NCI-H2227 (cell line): Measurements from ENCODE around the gene TSC1.

Source experiments
- DNase-seq: peaks from one replicate; lab custom pipeline; 2025; ENCODE audit not compliant: unreplicated experiment; lab: John Stamatoyannopoulos, UW

TSC1 gene

DNA sequence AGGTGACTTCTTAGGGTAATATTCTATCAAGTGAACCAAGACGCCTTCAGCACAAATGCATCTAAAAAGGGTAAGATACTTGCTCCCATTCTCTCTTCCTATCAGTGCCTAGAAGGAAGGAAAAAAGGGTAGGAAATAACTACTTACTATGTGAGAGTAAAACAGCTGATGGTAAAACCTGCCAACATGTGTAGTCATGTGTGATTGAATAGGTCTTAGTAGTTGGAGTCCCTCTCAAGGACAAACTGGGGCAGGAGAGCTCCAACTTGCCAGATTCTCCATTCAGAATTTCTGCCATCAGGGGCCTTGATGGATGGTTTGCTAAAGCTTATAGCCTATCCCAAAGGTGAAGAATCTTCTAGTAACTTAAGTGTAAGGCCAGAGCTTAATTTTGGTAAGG, 5.2 kb downstream of the TSC1 start:
- DNase-seq: no peak

DNA sequence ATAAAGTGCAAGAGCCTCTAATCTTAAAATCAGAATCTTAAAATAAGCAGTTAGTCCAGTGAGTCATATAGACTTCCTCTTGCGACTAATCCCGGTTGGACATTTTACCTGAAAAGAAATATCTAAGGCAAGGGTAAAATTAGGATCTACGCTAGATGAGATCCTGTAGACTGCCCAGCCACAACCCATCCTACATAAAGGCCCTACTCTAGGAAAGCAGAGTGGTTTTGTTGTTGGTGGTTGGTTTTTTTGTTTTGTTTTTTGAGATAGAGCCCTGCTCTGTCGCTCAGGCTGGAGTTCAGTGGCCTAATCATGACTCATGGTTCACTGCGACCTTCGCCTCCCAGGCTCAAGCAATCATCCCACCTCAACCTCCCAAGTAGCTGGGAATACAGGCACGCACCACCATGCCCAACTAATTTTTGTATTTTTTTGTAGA, 6.9 kb downstream of the TSC1 start:
- DNase-seq: no peak

DNA sequence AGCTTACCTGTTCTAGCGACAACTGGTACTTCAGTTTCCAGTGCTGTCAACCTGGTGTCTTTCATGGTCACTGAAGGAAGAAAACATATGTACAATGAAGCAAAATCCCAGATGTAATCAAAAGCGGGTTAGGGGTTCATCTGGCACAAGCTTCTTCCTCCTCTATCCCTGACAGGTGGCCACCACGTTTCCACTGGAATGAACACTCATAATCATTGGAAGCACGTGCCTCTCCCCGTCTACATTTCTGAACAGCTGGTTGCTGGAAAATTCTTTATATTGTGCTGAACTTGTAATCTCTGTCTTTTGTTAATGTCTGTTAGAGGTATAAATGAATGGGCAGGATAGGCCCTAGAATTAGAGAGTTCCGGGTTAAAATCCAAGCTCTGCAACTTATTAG, 9.4 kb downstream of the TSC1 start:
- DNase-seq: no peak

DNA sequence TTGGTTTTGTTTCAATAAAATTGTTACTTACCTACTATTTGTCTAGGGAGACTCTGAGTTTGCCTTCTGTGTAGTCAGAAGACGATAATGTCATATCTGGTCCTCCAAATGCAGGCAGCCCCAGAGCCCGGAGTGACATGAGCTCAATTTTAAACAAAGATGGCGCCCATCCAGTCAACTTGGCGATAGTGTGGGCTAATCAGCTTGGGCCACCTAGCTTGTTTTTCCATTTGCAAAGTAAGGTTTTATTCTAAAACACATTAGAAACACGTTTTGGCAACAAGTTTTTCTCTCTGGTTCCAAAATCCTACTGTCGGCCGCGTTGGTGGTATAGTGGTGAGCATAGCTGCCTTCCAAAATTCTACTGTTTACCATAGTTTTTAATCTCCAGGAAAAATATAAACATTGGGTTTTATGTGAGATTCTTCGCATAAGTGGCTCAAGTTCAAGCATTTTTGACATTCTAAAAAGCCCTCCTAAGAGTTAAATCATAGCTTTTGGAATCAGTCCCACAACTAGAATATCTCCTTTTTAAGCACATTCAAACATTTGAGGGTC, 13.2 kb downstream of the TSC1 start:
- no peak for DNase-seq

DNA sequence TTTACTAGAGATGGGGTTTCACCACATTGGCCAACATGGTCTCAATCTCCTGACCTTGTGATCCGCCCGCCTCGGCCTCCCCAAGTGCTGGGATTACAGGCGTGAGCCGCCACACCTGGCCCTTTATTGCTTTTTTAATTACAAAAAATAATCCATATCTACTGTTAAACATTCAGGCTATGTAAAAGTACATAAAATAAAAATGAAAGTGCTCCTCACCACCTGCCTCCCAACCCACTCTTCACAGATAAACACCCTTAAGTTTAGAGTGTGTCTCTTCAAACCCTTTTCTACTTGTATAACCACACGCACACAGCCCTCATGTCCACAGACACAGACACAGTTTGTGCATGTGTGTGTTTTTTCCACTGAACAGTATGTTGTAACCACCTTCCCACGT, 16.7 kb downstream of the TSC1 start:
- DNase-seq: no peak

DNA sequence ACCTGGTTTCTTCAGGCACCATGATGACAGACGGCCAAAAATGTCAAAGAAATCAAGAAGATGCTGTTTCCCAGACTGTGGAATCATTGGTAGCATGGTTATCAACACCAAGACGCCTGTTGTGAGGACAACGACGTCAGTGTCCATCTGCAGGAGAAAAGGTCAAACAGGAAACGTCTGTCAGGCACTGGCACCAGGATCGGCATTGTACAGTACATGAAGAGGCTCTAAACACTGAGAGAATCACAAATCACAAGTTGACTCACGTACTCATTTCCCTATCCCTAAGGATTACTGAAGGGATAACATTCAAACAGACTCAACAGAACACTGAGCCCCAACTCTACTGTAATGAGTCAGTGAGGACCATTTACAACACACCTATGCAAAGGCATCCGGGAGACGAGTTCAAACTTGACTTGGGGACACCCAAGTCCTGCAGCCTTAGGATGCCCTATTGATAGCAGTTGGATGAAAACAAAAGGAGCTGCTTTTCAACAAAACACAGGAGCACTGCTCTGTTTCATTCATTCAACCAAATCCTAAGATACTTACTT, 21.0 kb downstream of the TSC1 start:
- DNase-seq: no peak

DNA sequence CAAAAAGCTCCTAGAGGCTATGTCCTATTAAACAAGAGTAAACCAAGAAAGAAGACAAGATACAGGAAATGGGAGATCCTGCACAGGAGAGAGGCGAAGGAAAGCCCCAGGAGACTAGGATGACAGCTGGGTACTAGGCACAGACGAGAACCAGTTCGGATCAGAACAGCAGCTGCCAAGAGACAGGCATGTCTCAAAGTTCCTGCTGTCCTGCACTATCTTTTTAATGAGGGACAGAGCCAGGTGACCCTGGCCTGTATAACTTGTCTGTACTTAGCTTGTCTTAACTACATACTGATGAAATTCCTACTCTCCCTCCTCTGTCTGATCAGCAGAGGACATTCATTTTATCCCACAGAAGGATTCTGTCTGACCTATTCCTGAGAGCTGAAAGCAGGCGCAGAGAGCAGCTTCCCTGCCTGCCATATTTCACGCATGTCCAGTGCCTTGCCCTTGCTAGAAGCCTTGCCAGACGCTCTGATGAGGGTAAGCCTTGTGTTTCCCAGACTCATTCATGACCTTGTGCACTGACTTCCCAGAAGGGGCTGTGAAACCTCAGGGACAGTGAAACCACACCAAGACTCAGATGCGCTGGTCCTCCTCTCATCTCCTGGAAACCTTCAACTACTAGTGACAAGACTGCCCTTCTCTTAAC, 24.7 kb downstream of the TSC1 start:
- DNase-seq: no peak

DNA sequence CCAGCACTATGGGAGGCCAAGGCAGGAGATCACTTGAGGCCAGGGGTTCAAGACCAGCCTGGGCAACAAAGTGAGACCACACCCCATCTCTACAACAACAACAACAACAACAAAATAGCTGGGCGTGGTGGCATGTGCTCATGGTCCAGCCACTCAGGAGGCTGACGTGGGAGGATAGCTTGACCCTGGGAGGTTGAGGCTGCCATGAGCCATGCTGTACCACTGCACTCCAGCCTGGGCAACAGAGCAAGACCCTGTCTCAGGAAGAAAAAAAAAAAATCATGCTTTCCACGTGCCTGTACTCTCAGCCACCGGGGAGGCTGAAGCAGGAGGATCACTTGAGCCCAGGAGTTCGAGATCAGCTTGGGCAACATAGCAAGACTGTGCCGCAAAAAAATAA, 29.5 kb downstream of the TSC1 start:
- no peak for DNase-seq

DNA sequence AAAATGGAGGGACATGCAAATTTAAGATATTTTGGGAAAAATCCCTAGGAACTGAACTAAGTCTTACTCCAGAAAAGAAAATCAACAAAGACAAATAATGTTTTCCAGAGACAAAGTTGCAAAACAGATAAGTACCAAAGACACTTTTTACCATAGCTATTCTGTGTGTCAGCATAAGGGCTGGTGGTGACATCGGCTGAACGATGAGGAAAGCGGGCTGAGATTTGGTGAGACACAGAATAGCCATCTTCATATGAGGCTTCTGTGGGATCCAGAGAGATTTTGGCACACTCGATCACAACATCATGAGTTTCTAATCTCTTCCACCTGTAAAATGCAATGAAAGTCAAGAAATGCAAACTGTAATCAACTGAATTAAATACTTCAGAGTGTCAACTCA, 32.3 kb downstream of the TSC1 start:
- DNase-seq: no peak

DNA sequence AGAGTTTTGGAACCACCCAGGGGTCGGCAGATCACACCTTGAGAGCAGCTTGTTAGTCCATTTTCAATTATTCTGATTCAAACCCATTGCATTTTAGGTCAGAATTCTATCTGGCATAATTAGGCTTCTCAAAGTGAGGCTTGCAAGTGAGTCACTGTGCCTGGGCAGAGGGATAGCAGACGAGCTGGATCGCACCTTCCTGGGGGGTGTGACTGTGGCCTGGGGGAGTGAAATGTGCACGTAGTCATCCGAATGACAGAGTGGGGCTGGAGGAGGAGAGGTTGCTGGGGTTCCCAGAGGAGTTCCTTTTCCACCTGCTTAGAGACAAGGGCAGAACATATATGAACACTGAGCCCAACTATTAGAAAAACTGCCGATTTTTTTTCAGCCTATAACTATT, 34.0 kb downstream of the TSC1 start:
- no peak for DNase-seq

DNA sequence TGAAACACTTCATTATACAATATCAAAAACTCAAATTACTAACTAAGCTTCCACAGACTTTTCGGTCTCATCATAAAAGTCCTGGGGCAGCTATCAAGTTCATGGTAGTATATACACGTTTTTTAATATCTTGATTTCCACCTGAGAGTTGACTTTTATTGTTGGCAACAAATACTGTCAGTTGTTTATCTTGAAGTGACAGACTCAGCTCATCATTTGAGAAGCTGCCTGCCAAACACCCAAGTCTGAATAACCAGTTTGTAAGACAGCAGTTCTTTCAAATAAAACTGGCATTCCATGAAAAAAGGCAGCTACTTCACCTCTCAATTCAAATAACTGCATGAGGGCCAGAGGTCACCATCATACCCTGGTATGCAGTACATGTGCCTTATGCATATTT, 35.1 kb downstream of the TSC1 start:
- DNase-seq: no peak

DNA sequence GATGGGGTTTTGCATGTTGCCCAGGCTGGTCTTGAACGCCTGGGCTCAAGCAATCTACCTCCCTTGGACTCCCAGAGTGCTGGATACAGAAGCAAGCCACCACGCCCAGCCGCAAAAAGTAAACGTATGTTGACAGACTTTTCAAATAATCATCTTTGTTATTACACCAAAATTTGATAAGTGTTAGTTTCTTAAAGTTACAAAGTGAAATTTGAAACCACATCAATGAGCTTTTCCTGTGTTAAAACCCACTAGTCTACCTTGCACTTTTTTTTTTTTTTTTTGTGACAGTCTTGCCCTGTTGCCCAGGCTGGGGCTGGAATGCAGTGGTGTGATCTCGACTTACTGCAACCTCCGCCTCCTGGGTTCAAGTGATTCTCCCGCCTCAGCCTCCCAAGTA, 35.8 kb downstream of the TSC1 start:
- no peak for DNase-seq

DNA sequence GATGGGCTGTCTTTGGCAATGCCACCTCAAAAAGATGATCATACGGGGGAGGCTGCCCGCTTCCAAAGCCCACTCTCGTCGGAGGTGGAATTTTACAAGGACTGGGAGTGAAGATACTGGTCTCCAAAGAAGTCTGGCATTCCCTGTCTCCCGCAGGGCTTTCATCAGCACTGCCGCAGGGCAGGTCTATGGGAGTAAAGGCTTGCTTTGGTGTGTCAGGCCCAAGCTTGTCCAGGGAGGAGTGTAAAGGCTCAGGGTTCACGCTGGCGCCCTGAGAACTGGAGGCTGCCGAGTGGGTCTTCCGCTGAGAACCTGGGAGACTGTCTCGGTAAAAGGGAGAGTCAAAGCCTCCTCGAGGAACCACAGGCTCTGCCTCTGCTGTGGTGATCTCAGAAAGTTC, 38.7 kb downstream of the TSC1 start:
- no peak for DNase-seq

DNA sequence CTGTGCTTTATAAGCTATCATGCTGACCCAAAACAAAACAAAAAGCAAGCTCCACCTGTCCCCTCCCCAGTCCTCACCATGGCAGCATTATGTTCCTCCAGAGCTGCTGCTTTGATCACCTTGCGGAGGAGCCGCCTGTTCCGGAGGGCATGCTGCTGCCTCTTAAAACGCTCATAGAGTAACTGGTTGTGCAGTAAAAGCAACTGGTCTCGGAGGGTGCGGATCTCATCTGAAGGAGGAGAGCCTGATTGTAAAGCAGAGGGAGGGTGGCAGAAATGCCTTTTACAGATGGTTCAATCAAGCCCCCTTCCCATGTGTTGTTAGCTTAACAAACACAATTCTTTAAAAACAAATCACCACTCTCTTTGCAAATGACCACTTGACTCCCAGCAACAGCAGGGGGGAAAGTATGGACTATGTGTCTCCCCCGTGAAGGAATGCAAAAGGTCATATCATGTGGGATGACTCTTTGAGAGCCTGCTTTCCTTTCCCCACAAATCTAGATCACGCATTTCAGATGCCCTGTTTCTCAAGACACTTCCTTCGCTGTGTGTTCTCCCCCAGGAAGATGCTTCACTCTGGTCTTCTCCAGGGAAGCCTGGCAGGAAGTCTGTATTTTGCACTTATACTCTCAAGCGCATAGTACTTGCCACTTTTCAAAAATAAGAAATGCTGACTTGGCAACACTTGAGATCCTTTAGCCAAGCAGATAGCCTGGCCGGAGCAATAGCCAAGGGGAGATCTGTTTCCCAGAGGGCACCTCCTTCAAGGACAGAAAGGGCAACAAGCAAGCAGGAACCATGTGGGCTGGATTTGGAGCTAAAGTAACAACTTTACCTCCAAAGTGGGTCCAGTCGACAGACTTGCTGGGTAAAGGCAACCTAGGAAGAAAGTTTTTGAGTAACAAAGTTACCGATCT, 40.6 kb downstream of the TSC1 start:
- DNase-seq: no peak

DNA sequence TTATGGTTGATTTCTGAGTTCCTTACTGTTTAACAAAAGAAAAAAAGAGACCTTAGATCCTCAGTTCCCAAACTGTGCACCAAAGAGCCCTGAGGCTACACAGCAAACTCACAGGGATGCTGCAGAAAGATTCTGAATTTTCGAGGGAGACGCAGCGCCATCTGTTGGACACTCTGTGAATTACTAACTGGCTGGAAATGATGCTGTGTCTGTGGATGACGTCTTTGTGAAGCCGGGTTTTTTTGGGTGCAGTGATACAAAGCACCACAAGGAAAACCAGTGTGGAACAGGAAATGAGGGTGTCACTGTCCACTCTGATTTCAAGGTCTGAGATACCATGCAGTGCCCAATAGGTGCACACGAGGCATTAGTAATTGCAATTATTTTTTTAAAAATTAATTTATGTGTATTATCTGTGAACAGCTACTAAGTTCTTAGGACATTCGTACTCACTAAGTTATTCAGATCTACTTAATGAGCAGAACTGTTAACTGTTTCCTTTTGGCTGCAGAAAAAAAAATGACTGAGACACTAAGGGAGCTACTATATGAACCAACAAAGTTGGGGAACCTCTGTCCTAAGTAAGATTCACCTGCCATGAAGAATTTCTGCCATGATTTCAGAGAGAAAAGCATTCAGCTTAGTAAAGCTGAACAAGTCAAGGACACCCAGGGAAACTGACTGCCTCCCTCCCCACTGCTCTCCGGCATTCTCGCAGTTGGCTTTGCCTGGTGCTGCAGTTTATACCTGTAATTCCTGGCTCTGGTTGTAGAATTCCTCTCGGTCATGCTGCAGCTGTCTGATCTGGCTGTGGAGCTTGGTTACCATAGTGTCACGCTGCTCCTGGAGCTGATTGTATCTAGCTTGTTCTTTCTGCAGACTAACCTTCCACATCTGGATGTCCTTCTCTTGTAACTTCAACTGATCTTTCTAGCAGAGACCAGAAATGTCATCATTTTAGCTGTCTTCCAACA, 42.3 kb downstream of the TSC1 start:
- DNase-seq: peak; percentile 83

DNA sequence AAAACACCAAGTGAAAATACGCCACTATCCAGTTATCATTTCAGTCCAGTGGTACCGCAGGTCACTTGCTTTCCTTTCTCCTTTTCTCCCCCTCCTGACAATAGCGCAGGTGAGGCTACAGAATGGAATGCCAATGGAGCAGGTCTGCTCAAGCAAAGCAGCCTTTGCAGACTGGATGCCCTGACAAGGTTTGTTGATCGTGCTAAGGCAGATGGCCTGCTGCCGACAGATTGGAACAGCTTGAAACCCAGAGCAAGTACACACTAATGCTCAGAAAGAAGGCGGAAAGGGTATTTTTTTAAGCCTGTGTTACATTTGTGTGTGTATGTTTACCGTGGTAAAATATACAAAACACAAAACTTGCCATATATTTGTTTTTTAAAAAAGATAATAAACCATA, 46.4 kb downstream of the TSC1 start:
- DNase-seq: no peak

DNA sequence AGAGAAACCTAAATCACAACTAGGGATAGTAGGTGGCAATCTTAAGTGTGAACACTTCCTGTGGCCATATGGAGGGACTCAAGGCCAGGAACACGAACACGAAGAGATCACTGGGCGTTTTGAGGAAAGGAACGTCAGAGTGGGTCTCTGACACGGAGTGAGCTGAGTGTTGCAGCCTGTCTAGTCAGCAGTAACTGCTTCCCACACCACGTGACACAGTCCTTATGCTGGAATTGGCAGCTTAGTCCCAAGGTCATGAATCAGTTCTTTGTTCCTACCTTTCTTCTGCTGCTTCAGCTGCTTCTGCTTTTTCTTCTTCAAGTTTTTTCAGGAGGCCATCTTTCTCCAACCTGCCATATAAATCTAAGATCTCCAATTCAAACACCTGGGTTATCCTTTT, 47.5 kb downstream of the TSC1 start:
- no peak for DNase-seq

DNA sequence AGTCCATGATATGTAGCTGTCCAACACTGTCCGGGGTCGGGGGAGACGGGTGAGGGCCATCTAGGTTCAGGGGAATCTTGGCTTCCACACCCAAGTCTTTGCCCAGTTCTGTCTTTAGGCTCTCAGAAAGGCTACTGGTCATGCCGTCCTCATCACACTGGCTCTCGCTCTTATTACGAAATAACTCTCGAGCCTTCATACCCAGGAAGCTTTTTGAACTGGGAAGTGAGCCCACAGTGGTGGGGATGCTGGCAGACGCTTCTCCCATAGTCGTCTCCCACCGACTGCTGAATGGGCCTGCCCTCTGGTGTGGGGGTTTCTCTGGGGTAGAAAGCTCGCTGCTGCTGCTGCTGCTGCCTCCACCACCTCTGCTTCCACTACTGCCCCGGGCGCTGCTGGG, 48.2 kb downstream of the TSC1 start:
- DNase-seq: no peak

DNA sequence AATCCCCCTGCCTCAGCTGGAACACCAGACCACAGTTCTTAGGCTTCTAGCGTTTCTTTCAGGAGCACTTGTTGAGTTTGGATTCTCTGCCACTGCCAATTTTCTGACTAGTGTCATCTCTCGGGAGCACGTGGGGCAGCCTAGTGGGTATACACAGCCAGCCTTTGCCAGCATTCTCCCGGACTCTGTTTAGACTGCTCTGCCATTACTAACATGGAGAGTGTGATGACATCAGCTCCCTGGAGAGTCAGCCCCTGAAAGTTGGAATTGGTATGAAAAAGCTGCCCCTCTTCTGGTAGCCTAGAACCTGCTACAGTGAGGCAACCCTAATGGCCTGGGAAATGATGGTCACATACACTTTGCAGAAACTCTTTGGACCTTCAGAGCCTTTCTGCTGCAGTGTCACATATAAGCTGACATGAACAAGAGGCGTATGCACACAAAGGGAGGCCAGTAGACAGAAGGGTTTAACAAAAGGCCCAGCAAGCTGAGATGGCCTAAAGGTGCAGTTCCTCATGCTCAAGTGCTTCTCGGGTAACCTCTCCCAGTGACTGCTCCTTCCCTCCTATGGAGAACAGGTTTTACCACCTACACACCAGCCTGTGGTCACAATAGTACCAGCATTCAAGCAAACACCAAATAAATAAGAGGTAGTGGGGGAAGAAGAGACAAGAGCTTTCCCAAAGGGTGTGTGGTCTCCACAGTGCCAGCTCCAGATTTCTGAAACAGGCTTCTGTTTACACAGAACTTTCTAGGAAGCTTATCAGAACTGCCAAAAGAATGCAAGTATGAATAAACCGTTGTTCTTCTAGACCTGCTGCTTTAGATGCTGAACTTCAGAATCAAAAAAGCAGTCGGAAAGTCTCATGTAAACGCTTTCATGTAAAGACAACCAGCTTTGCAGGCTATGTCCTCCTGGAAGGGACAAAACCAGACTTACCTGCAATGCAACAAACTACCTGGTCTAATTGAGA, 49.3 kb downstream of the TSC1 start:
- no peak for DNase-seq

DNA sequence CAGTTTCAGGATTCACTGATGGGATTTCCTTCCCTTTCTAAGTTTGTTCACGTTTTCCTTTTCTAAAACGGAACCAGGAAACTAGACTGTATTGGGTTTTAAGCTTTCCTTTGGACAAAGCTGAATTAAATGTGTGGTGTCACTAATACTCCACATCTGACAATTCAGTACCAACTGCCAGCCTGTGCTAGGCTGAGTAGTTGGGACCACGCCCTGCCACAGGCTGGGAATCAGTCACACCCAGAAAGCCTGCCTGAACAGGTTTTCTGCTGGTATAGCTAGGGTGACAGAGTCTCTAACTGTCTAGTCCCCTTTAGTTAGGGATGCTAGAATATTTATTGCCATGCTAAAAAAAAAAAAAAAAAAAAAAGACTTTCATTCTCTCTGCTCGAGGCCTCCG, 50.1 kb downstream of the TSC1 start:
- no peak for DNase-seq
